K562 (cell line): Measurements from ENCODE around the gene ZC3H8. TPM values are rescaled to one million over a fixed set of nuclear protein-coding genes. Genes with fewer than 3 reads are reported as not detected.

ENCODE experiments used
- ATAC-seq: fragments of 200-7000 bp; cut with Tn5 transposase; 3 replicates; pipeline ENCODE4 v1.9.1; 2020; ENCODE audit warnings: moderate library complexity
- BruUV-seq: library from RNA; stranded (reverse); fragments of 400-500 nt; replicated peaks from 2 replicates; lab custom pipeline; 2021; lab: Mats Ljungman, UMichigan
- CTCF ChIA-PET: fragments of 300-600 bp; formaldehyde crosslinking; extraction: SDS; loops from one replicate; lab custom pipeline; 2021; ENCODE audit warnings: low intra/inter-chr PET ratio; lab: Yijun Ruan, JAX
- POLR2A ChIA-PET: fragments of 300-600, 350-650 bp; sonication (Branson Sonifier 250); formaldehyde crosslinking; extraction: SDS; loops from one replicate; lab custom pipeline; 2021; ENCODE audit warnings: antibody characterized with exemption, inconsistent platforms; lab: Yijun Ruan, JAX
- DNase-seq, 4 experiments: peaks; one replicate each; pipeline versions ENCODE4 v3.0.0 to v3.0.0-alpha.2; 2011 to 2018; ENCODE audit warnings: low spot score in 3 of 4, mixed read lengths in 3 of 4; ENCODE audit errors: extremely low read depth in 1 of 4
- FAIRE-seq: peaks from 2 replicates; lab custom pipeline; 2011; peaks lifted over from hg19 to GRCh38; lab: Jason Lieb, UNC
- H2AFZ ChIP-seq: 2 replicates; pipeline ENCODE4 v1.6.0; 2011; ENCODE audit warnings: low read depth, low read length, control low read depth, inconsistent platforms
- H3K27ac ChIP-seq: fragments of 200-600 bp; 3 replicates; pipeline ENCODE4 v1.8.0; 2011; ENCODE audit warnings: low read depth, mild to moderate bottlenecking, control low read depth, inconsistent platforms, low read length, moderate library complexity, mixed read lengths; ENCODE audit errors: extremely low read depth
- H3K27me3 ChIP-seq, 2 experiments: fragments of 300-600 bp in 1 of 2; 2 replicates in 1 of 2; 3 replicates in 1 of 2; pipeline versions ENCODE4 v1.6.0 to v1.8.0; 2011; ENCODE audit warnings: inconsistent platforms in 2 of 2, low read length in 2 of 2, mild to moderate bottlenecking in 1 of 2, mixed read lengths in 1 of 2, moderate library complexity in 1 of 2; ENCODE audit not compliant: control insufficient read depth in 2 of 2, insufficient read depth in 2 of 2
- H3K36me3 ChIP-seq: fragments of 300-600 bp; 3 replicates; pipeline ENCODE4 v1.8.0; 2011; ENCODE audit warnings: mild to moderate bottlenecking, low read length, inconsistent platforms; ENCODE audit not compliant: control insufficient read depth, insufficient read depth
- H3K4me1 ChIP-seq, 2 experiments: fragments of 200-600 bp in 1 of 2; replicated peaks in 1 of 2; 2 replicates in 1 of 2; 3 replicates in 1 of 2; pipeline versions ENCODE4 v1.5.1 to v1.8.0; 2011; ENCODE audit warnings: inconsistent platforms in 2 of 2, low read length in 2 of 2, mild to moderate bottlenecking in 1 of 2, mixed read lengths in 1 of 2, moderate library complexity in 1 of 2; ENCODE audit not compliant: control insufficient read depth in 2 of 2, insufficient read depth in 2 of 2
- H3K4me2 ChIP-seq: 2 replicates; pipeline ENCODE4 v1.6.1; 2011; ENCODE audit warnings: low read length, control low read depth, inconsistent platforms, mixed read lengths; ENCODE audit not compliant: insufficient read depth
- H3K4me3 ChIP-seq: fragments of 200-600 bp; sonication (generic), shearing (Covaris generic); 2 replicates; pipeline ENCODE4 v1.5.1; 2016; ENCODE audit warnings: control low read depth, inconsistent platforms
- H3K79me2 ChIP-seq: fragments of 200-600 bp; 3 replicates; pipeline ENCODE4 v1.8.0; 2011; ENCODE audit warnings: low read length, inconsistent platforms; ENCODE audit not compliant: control insufficient read depth, insufficient read depth
- H3K9ac ChIP-seq, 2 experiments: 2 replicates each; pipeline versions ENCODE4 v1.6.0 to v1.6.1; 2011; ENCODE audit warnings: low read depth in 2 of 2, low read length in 2 of 2, control low read depth in 1 of 2, inconsistent platforms in 1 of 2, mild to moderate bottlenecking in 1 of 2, mixed read lengths in 1 of 2; ENCODE audit not compliant: insufficient read depth in 1 of 2
- H3K9me1 ChIP-seq: one replicate; pipeline ENCODE4 v1.6.0; 2011; ENCODE audit warnings: inconsistent platforms, mild to moderate bottlenecking, low read length, moderate library complexity; ENCODE audit not compliant: control insufficient read depth, insufficient read depth
- H3K9me3 ChIP-seq: replicated peaks from 2 replicates; pipeline ENCODE4 v1.5.1; 2011; ENCODE audit warnings: low read depth, low read length, inconsistent platforms; ENCODE audit not compliant: control insufficient read depth, insufficient read depth
- H4K20me1 ChIP-seq: replicated peaks from 2 replicates; pipeline ENCODE4 v1.6.1; 2011; ENCODE audit warnings: low read length, inconsistent platforms, mixed read lengths; ENCODE audit not compliant: control insufficient read depth, insufficient read depth
- BCLAF1 ChIP-seq, 2 experiments: fragments of 450-650 bp in 1 of 2; IDR thresholded peaks; 2 replicates each; pipeline ENCODE4 v1.6.1; 2011 to 2017; ENCODE audit warnings: low read depth in 2 of 2, antibody characterized with exemption in 1 of 2, borderline replicate concordance in 1 of 2, low read length in 1 of 2, mild to moderate bottlenecking in 1 of 2, mixed read lengths in 1 of 2; ENCODE audit not compliant: control insufficient read depth in 1 of 2
- BRCA1 ChIP-seq, 2 experiments: fragments of 450-650 bp in 1 of 2; sonication (generic) in 1 of 2; formaldehyde crosslinking in 1 of 2; IDR thresholded peaks; 2 replicates each; pipeline versions ENCODE4 v1.5.0 to v1.6.1; 2017 to 2020; ENCODE audit warnings: mild to moderate bottlenecking in 1 of 2, missing genetic modification reagents in 1 of 2
- JUN ChIP-seq, 2 experiments: sonication (generic) in 1 of 2; formaldehyde crosslinking in 1 of 2; IDR thresholded peaks; 2 replicates each; pipeline versions ENCODE4 v1.6.1 to v1.8.0; 2012 to 2022; ENCODE audit warnings: borderline replicate concordance in 2 of 2, mild to moderate bottlenecking in 2 of 2, improper control_type of control experiment in 1 of 2, low read depth in 1 of 2, low read length in 1 of 2, missing genetic modification reagents in 1 of 2
- WGBS: fragments of 100-300 bp; shearing (Covaris generic); methylation state at CpG from one replicate; pipeline ENCODE4 v1.1.6; 2016; ENCODE audit warnings: low coverage, mixed read lengths; ENCODE audit not compliant: insufficient coverage; ENCODE audit errors: missing lambda C conversion rate; 5-methylcytosine and 5-hydroxymethylcytosine counted together
- in situ Hi-C: fragments of 300-500 bp; cut with MboI; formaldehyde crosslinking; loops from 4 replicates; pipeline ENCODE4 v1.15.0; 2018; ENCODE audit warnings: inconsistent platforms, mixed read lengths
- intact Hi-C: fragments of 100-400 bp; cut with micrococcal nuclease; formaldehyde crosslinking; loops from 2 replicates; pipeline ENCODE4 v1.14.2; 2022
- polyA plus RNA-seq, 8 experiments: library from polyadenylated mRNA; depleted of rRNA in 4 of 8; stranded (reverse) in 5 of 8; unstranded in 3 of 8; fragments of >200 nt; fragmentation: Nextera tagmentation in 2 of 8; fragmentation: Illumina TruSeq in 1 of 8; extraction: Ambion mirVana in 2 of 8; extraction: Trizol in 1 of 8; gene quantifications; 2 replicates each; pipeline versions ENCODE4 v1.2.1 to v1.2.3, GENCODE V29; 2011 to 2014; ENCODE audit warnings: inconsistent platforms in 1 of 8, missing spikeins in 1 of 8
- total RNA-seq, 7 experiments: library from RNA; depleted of rRNA in 6 of 7; stranded (reverse); fragments of >200 nt in 6 of 7; fragmentation: Illumina TruSeq in 2 of 7; extraction: Trizol in 2 of 7; gene quantifications; 2 replicates each; pipeline versions ENCODE4 v1.2.1 to v1.2.3, GENCODE V29; 2011 to 2021; ENCODE audit warnings: low replicate concordance in 1 of 7

The ZC3H8 gene
- total and polyA plus RNA-seq, 9 of the 15 experiments (the other 6 are each of a cell fraction or from before 2014, with no cell fraction given), result 11.6 to 41.5 (median 27.5) TPM

GRCh38 chr2:112165296-112165695, 89.5 kb downstream of the ZC3H8 start:
- H3K4me1 ChIP-seq, result peaks cover 0 to 8% of the 10 kb centered on the region in 2 experiments; a peak in 2 of 5 replicates
- H3K4me2 ChIP-seq, result no peak overlapping the region
- H3K79me2 ChIP-seq, result no peaks in the 10 kb centered on the region
- no TSS peak for BruUV-seq
- intact Hi-C loops, result no loop called here
- no peaks in the 10 kb centered on the region; the same call in 1 of the 2 replicates for H4K20me1 ChIP-seq
- H3K36me3 ChIP-seq, result no peaks in the 10 kb centered on the region
- H3K9me3 ChIP-seq, result no peaks in the 10 kb centered on the region
- DNase-seq, result no peak
- peaks cover 49 to 84% of the 10 kb centered on the region in 2 experiments; a peak in 4 of 5 replicates for H3K27me3 ChIP-seq
- no peak for ATAC-seq
- no peak overlapping the region for H3K9ac ChIP-seq
- no peak overlapping the region for H3K27ac ChIP-seq
- H2AFZ ChIP-seq, result no peak overlapping the region
- H3K9me1 ChIP-seq, result no peaks in the 10 kb centered on the region
- 0% methylated on average over 4 of the region's 4 CpGs for WGBS
- no peak overlapping the region for H3K4me3 ChIP-seq
- POLR2A ChIA-PET, result interaction anchor here (1.2 to 1.8 kb wide), 2 partner anchors 11 to 12 kb away, joined by 3 to 4 read pairs; no protein-coding TSS in a partner anchor
- FAIRE-seq, result no peak
- no peak for TF ChIP-seq BCLAF1 (IDR thresholded peaks at IDR 0.05; ENCODE audit: borderline replicate concordance in 1 of 2, control insufficient read depth in 1 of 2, low read depth in 2 of 2, low read length in 1 of 2)
- no peak for TF ChIP-seq BRCA1 (IDR thresholded peaks at IDR 0.05)
- no peak for TF ChIP-seq BRCA1 (CRISPR knock-in tag; IDR thresholded peaks at IDR 0.05)
- no peak for TF ChIP-seq JUN (IDR thresholded peaks at IDR 0.05; ENCODE audit: borderline replicate concordance, low read depth, low read length)
- TF ChIP-seq JUN (CRISPR knock-in tag; IDR thresholded peaks at IDR 0.05; ENCODE audit: borderline replicate concordance), result 0 out of 2 replicates have a peak, but pooled peaks have one; percentile 16
- CTCF ChIA-PET, result no interaction called here
- in situ Hi-C loops, result no loop called here
